Stimulated activated CD8-positive, alpha-beta memory T cell treated with anti-CD3 and anti-CD28 coated beads, Interleukin-7, amount 100 ng/mL, for 48 hours (primary cell): Measurements from ENCODE around the gene TIAM2.
A peak's percentile ranks its signal among the peaks of the same experiment; 100 is the strongest.

Experiments used
- DNase-seq, 2 donors: peaks; one replicate each; pipeline ENCODE4 v3.0.0-alpha.2; 2020; ENCODE audit warnings: low read depth in 1 of 2; ENCODE audit errors: extremely low read depth in 1 of 2

The TIAM2 gene

DNA sequence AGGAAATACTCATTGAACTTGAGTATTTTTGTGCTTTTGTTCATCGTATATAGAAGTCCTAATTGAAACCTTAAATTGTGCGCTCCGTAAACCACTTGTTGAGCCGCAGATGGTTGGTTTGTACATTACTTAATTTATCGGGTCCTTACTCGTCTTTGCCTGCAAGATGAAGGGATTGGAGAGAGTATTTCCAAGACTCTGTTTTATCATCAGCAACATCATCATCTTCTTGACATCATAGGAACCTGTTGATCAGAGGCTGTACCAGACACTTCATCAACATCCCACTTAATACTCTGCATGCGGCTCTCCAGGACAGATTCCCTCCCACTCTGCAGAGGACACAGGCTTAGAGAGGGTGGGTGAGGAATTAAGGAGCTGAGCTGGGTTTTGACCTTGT, 28.6 kb downstream of the TIAM2 start:
- no peak for DNase-seq

GRCh38 chr6:155024391-155025027, 29.4 kb downstream of the TIAM2 start:
- no peak for DNase-seq

- DNase-seq, result no peak
These were observed 31.0 kb downstream of the TIAM2 start for GRCh38 chr6:155026022-155026705.

DNA sequence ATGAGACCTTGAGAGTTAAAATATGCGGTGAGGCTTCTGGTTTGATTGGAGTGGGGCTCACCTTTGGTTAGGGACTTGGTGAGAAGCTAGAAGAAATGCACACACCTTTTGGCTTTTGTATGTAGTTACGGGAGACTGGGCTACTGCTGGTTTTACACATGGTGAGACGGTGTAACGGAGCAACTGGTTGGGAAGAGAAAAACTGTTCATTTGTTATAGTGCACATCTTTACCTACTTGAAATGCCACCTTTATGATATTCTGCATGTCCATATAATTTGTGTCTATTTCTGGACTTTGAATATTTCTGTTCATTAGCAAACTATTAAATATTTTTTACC, 31.6 kb downstream of the TIAM2 start:
- no peak for DNase-seq

DNA sequence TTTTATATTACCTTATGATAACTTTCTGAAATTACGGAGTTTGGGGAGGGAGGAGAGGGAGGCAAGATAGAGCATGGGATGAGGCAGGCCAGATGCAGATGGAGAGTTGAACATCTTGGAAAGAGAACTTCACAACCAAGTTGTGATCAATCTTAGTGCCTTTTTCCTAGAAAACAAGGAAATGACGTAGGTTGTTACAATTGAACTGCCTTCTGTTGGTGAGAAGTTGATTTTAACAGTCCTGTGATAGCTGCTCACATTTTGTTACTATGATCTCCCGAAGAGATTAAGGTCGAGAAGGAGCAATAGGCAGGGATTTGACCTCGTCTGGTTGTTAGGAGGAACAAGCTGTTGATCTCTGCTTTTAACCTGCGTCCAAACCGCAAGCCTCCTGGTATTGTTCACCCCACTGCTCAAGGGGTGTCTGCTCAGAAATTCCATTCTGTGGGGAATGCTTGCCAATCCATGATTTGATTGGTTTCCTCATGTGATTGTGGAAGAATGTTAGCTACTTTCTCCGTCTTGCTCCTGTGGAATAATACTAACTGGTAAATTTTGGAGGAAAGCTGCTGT, 35.1 kb downstream of the TIAM2 start:
- DNase-seq, result no peak

GRCh38 chr6:155031091-155031490, 36.0 kb downstream of the TIAM2 start:
- no peak for DNase-seq

DNA sequence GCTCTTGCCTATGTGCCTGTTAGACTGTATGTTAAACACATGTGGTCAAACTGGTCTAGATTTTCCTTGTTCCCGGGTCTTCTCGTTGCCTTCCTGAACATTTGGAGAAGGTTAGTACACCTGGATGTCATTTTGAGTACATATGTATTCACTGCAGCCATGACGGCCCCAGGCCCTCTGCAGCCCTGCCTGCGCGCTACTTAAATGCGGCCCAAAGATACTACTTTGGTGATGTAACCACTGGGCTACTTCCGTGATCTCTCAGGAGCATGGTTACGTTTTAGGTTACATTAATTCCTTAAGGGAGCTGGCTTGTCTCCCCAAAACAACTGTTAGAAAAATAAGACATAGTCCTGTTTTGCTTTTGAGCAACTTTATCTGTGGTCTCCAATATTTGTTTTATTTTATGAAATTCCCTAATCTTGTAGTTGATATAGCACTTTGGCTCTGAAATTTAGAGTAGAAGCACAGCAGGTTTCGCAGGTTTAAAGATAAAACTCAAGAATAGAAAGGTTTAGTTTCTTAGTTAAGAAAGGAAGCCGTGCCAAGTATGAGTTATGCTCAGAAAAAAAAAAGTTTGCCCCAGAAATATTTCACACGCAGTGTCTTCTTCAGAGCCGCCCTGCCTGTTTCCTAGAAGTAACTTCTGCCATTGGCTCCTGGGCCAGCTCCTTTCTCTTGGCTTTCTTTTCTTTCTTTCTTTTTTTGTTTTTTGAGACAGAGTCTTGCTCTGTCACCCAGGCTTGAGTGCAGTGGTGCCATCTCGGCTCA, 38.1 kb downstream of the TIAM2 start:
- DNase-seq, result no peak

GRCh38 chr6:155036907-155037306, 41.8 kb downstream of the TIAM2 start:
- no peak for DNase-seq

- no peak for DNase-seq
These were observed 43.0 kb downstream of the TIAM2 start for GRCh38 chr6:155038104-155038503.

DNA sequence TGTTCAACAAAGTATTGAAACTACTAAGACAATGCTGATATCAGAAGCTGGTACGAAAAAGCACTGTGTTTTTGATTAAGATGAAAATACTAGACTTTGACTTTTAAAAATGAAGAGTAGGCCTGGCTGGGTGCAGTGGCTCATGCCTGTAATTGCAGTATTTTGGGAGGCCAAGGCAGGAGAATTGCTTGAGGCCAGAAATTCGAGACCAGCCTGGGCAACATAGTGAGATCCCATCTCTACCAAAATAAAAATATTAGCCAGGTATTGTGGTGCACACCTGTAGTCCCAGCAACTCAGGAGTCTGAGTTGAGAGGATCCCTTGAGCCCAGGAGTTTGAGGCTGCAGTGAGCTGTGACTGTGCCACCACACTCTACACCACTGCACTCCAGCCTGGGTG, 43.4 kb downstream of the TIAM2 start:
- DNase-seq, result no peak

DNA sequence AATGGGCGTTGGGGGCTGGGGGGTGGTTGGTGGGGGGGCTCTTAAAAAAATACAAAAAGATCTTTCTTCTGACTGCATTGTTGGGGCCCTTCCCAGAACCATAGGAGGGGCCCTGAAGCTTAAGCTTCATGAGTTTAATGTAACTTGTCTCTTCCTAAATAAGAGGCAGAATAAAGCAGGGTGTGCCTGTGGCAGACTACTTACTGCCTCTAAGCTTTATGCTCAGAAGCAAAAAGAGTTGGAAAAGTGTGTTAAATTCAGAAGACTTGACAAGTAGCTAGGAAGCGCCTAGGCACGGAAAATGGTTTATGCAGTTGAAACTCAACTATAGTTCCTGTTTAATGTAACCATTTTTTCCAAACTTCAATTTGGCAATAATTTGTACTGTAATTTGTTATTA, 44.5 kb downstream of the TIAM2 start:
- no peak for DNase-seq

DNA sequence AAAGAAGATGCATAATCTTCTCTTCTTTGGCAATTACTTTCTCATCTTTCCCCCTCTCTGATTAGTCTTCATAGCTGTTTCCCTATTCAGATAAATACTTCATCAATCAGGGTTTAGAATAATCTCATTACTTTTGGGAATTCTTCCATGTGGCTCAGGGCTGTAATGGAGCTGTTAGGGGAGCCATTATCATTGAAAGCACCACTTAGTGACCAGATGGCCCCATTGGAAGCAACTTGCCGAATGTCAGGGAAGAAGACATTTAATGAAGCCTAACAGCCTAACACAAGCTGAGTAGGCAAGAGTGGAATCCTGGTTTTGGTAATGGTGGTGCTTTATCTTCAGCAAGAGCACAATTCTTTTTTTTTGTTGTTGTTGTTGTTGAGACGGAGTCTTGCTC, 45.0 kb downstream of the TIAM2 start:
- DNase-seq, result no peak

- DNase-seq, result no peak
These were observed 46.0 kb downstream of the TIAM2 start for GRCh38 chr6:155040901-155041650.

DNA sequence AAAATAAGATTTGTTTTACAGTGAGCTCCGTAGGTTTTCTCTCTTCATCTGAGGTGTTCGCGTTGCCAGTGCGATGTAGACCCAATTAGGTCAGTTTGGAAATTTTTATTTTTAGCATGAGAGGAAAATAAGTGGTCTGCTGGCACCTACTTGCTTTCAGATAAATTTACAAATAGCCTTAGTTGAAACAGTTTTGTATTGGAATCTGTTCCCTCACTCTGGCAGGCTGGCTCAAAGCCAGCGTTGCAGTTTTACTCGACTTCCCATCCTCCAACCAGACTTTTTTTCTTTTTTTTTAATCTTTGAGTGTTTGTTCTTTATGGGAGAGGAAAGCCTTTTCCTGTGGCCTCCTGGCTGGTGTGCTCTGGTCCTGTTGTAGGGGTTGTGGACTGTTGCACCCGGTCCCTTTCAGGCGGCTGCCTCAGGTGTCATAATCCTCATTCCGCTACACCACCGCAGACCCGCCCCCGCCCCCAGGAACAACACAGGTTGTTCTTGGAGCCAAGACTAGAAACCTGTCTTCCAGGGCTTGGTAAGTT, 46.7 kb downstream of the TIAM2 start:
- no peak for DNase-seq

GRCh38 chr6:155042983-155043382, 47.9 kb downstream of the TIAM2 start:
- no peak for DNase-seq

DNA sequence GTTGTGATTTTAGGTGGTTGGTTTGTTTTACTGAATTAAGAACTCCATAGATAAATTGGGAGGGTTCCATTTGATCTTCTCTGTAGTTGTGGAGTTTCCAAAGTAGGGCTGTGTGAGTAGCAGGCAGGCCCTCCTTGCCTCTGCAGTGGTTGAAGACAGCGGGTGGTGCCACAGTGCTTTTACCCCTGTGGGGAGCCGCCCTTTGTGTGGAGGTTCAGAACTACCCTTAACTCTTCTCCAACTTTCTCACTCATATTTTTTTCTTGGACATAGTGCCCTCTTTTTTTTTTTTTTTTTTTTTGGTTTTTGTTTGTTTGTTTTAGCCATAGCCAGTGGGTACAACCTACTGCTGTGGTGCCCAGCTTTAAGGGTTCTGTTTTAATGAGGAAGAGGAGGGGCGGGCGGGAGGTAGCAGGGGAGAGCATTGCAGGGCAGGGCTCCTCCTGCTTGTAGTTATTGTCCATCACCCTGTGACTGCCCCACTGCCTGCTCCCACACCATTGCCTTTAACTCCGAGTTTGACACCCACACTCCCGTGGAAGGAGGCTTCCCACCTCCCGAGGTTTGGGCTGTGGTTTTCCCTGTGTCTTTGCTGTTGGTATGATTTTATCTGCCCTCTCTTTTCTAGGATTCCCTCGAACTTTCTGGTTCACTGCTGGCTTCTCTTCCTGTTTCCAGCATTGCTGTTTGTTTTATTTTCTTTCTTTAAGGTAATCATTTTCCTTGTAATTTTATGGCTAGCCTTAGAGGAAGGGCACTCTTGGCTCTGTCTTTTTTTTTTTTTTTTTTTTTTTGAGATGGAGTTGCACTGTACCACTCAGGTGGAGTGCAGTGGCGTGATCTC, 50.7 kb downstream of the TIAM2 start:
- DNase-seq, result no peak

- no peak for DNase-seq
These were observed 52.4 kb downstream of the TIAM2 start for GRCh38 chr6:155047523-155047922.

DNA sequence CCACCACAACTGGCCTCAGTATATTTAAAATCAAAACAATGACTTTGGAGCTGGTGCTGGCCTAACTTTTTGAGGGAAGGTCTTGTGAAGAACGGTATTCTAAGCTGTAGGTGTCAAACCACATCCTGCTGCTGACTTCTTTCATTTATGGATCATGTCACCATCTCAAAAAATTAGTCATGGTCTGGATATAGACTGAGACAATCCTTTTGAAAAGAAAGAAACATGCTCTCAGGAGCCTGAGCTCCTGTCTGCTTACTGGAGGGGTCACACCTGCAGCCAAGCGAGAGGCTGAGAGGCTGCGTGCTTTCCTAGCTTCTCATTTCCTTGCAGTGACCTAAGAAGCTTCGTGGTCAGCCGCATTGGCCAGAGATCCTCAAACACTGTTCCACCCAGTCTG, 55.2 kb downstream of the TIAM2 start:
- DNase-seq, result peak; percentile 19 to 42

- no peak for DNase-seq
These were observed 59.6 kb downstream of the TIAM2 start for GRCh38 chr6:155054491-155055250.
